ENCODE data around the gene AGL.
A peak's percentile ranks its signal among the peaks of the same experiment; 100 is the strongest.
"Not testable (repeated sequence)": the region's sequence is repeated elsewhere in the genome, so short reads cannot be mapped to it uniquely, and the experiment has no call there.

Gene AGL

DNA sequence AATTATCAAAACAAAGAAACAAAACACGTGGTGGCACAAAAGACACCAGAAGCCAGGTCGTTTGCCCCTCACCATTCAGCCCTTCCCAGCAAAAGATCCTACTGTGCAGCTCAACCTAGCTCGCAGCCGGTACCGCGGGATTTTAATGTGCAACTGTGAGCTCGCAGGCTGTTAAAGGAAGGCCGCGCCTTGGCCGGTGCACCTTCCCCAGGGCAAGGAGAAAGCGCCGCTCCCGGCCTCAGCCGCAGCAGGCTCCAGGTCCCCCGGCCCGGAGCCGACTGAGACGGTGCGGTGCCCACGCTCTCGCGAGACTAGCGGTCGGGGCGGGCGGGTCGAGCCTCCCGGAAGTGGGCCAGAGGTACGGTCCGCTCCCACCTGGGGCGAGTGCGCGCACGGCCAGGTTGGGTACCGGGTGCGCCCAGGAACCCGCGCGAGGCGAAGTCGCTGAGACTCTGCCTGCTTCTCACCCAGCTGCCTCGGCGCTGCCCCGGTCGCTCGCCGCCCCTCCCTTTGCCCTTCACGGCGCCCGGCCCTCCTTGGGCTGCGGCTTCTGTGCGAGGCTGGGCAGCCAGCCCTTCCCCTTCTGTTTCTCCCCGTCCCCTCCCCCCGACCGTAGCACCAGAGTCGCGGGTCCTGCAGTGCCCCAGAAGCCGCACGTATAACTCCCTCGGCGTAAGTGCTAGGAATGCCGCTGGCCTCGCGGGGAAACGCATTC is at the start of gene AGL:
TSS of gene AGL (plus strand) at position 618 of the 715 bp plus-strand sequence. CDS start 682 bp downstream, outside the sequence.
- peak; percentile 82 for DNase-seq

DNA sequence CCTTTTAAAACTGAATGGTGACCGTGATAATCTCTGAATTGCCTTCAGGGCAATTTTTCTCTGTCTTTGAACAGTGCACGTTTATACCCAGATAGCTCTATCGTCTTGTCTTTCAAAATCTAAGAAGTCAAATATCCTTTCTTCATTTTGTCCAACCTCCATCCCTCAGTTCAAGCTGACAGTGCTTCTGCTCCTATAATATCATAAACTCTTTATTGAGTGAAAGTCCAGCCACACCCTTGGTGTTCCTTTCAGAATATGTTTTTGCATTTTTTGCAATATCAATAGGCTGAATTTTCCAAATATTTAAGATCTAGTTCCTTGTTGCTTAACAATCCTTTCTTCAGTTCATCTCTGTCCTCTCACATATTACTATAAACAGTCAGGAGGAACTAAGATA is 48.6 kb upstream of the AGL start:
- DNase-seq, result no peak

DNA sequence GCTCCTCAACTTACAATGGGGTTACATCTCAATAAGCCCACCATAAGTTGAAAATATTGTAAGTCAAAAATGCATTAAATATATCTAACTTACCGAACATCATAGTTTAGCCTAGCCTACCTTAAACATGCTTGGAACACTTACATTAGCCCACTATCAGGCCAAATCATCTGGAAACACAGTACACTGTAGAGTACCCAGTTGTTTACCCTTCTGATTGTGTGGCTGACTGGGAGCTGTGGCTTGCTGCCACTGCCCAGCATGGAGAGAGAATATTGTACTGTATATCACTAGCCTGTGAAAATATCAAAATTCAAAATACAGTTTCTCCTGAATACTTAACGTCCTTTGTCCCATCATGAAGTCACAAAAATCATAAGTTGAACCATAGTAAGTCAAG is 43.3 kb upstream of the AGL start:
- no peak for DNase-seq

DNA sequence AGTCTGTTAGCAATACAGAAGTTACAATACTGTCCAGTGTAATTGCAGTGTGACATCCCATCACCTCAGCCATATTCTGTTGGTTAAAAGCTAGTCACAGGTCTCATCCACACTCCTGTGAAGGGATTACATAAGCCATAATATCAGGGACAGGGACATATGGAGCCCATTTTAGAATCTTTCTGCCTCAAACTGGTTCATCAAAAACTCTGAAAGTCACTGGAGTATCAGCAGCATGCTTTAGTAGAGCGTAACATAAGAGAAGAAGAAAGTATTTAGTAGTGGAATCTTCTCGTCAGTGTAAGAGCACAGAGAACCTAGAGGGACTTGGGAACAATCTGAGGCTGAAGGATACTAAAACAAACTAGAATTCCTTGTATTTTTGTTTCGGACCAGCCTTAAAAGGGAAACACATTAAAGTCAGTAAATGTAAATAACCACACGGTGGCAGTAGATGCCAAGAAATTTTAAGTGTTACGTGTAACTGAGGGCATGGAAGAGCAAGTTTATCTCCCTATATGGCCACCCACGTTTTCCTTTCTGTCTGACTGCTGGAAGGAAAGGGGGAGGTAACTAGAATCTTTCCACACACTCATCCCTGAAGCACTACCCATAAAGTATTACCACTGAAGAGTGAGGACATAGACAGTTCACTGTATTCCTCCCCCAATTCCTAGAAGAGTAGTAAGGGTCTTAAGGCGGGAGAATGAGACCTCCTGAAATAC is 41.6 kb upstream of the AGL start:
- DNase-seq, result peak; percentile 68

DNA sequence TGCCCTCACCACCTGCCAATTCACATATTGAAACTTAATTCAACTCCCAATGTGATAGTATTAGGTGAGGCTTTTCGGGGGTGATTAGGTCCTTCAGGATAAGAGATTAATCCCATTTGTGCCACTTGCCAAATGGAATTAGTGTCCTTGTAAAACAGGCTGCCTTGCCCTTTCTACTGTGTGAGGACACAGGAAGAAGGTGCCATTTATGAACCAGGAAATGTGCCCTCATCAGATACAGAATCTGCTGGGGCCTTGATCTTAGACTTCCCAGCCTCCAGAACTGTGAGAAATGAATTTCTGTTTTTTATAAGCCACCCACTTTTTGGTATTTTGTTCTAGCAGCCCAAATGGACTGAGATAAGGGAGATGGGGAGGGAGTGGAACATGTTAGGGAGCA is 39.1 kb upstream of the AGL start:
- DNase-seq, result no peak

DNA sequence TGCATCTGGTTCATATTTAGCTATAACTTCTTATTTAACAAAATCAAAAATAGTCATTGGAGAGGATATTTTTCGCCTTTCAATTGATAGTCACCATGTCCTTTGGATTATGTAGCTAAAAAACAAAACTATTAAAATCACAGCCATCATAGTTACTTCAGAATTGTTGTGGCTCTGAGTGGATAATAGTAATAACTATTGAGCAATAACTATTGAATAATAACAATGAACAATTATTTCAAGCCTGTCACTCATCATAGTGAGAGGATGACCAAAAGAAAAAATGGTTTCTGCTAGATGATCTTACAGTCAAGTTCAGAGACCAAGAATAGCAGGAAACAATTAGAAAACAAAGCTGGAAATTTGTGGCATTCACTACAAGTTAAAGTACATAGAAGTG is 38.4 kb upstream of the AGL start:
- DNase-seq, result no peak

DNA sequence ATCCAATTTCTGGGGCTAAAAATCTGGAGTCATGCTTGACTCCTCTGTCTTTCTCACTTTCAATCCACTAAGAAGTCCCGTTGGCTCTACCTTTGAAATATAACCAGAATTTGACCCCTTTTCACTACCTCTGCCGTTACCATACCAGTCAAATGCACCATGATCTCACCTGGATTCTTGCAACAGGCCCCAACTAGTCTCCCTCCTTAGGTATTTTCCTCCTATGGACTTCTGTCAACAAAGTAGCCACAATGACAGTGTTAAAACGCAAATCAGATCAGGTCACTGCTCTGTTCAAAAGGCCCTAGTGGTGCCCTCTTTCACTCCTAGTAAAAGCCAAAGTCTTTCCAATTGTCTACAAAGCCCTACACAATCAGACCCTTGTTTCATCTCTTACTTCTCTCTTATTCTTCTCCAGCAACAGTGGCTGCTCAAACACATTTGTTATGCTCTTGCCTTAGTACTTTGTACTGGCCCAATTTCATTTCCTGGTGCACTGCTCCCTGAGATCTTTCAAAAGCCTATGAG is 35.7 kb upstream of the AGL start:
- no peak for DNase-seq

DNA sequence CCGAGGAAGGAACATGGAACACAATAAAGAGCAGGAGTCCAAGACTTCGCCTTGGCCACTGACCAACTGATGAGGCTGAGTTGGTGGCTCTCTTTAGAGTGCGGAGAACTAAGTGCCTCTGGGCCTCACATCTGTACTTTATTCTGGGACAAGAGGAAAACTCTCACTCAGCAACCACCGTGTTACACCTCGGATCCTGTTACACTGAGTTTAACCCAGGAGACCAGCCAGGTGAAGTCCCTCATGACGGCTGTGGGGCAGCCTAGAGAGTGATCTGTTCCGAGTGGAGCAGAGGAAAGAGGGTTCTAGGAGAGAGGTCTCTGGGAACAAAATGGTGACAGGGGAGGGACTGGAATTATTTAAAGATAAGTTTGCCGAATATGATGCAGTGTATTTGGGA is 33.5 kb upstream of the AGL start:
- DNase-seq, result no peak

DNA sequence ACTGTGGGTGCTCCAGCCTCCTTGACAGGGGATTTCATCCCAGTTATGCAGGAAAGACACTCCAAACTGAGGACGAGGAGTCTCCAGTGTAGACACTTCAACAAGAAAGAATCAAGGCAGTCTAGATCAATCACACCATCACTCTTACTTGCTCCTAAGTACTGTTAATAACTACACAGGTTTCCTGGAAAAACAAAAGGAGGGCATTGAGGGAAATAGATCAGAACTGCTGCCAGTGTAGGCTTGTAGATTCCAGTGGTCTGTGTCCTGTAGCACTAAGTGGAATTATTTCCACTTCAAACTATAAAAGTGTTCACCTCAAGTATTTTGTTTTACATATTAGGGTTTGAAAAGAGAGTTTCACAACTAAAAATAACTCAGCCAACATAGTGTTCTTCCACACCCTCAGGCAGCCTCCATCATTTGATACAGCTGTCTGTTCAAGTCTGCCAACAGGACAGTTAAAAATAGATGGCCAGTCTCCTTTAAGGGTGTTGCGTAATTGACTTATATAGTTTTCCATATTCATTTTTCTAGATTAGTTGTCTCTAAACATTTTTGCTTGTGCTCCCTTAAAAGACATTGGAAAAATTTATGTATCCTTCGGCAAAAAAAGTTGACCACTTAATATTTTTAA is 32.0 kb upstream of the AGL start:
- DNase-seq, result no peak

DNA sequence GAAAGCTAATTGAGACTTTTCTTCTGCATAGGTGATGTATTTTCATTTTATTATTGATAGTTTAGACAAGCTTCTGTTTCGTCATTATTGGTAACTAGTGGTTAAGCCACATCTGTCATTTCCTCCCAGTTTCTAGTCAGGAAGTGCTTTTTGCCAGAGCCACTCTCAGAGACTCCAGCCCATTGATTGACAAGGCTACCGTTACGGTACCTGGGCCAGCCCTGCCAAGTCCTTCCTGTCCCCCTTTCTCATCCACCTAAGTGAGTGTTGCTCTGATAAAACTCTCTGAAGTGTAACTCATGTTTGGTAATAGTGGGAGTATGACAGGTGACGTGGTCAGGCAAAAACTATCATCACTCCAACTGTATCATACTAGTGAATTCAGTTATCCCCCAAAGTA is 29.6 kb upstream of the AGL start:
- DNase-seq, result no peak

DNA sequence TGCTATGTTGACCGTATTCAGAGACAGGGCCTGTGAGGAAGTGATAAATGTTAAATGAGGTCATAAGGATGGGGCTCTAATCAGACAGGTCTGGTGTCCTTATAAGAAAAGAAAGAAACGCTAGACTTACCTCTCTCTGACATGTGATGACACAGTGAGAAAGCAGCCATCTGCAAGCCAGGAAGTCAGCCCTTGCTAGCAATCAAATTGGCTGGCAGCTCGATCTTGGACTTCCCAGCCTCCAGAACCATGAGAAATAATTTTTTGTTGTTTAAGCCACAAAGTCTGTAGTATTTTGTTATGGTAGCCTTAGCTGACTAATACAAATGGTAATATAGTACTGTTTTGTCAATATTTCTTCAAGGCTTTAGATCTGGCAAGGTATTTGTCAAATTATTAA is 25.1 kb upstream of the AGL start:
- no peak for DNase-seq

DNA sequence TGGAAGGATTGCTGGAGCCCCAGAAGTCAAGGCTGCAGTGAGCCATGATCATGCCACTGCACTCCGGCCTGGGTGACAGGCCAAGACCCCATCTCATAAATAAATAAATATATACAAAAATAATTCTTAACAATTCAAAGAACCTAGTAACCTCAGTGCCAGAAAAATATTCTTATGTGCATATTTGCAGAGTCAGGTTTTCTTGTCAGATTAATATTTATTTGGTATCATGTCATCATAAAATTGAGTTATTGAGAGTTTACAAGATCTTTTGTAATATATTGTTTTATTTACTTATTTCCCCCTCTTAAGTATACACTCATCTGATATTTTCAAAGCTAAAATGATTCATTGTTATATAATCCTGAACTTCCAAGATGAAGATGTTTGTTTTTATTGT is 24.5 kb upstream of the AGL start:
- no peak for DNase-seq

DNA sequence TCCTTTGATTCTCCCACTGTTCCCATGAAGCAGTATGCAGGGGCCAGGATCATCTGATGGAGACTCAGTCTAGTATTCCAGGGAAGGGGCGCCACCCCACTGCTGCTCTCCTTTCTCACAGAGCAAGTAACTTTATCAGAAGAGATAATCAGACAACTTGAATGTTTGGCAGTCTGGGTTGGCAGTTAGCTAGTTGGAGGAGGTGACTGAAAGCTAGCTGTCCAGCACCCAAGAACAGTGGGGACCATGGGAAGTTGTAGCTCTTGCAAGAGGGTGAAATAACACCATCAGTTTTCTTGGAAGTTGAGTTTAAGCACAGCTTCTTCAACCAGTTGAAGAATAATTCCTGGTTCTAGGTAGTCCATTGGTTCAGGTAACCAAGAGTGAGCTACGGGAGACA is 22.2 kb upstream of the AGL start:
- DNase-seq, result no peak

DNA sequence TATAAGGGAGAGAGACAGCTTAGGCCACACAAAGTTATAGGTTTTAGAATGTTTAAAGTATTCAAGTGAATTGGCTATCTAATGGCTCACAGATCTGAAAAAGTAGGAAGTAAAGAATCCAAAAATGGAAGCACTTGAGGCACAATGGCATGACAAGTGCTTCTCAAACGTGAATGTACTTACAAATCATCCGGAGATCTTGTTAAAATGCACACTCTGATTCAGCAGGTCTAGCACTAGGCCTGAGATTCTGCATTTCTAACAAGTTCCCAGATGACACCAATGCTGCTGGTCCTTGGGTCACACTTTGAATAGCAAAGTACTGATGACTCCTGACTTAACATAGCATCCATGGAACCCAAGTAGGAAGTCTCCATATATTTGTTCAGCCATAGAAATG is 20.9 kb upstream of the AGL start:
- DNase-seq, result no peak

DNA sequence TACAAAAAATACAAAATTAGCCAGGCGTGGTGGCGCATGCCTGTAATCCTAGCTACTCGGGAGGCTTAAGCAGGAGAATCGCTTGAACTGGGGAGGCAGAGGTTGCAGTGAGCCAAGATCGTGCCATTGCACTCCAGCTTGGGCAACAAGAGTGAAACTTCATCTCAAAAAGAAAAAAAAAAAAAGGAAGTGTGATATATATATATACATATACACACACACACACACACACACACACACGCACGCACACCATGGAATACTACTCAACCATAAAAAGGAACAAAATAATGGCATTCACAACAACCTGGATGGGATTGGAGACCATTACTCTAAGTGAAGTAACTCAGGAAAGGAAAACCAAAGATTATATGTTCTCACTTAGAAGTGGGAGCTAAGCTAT is 16.2 kb upstream of the AGL start:
- DNase-seq, result not testable (repeated sequence)

DNA sequence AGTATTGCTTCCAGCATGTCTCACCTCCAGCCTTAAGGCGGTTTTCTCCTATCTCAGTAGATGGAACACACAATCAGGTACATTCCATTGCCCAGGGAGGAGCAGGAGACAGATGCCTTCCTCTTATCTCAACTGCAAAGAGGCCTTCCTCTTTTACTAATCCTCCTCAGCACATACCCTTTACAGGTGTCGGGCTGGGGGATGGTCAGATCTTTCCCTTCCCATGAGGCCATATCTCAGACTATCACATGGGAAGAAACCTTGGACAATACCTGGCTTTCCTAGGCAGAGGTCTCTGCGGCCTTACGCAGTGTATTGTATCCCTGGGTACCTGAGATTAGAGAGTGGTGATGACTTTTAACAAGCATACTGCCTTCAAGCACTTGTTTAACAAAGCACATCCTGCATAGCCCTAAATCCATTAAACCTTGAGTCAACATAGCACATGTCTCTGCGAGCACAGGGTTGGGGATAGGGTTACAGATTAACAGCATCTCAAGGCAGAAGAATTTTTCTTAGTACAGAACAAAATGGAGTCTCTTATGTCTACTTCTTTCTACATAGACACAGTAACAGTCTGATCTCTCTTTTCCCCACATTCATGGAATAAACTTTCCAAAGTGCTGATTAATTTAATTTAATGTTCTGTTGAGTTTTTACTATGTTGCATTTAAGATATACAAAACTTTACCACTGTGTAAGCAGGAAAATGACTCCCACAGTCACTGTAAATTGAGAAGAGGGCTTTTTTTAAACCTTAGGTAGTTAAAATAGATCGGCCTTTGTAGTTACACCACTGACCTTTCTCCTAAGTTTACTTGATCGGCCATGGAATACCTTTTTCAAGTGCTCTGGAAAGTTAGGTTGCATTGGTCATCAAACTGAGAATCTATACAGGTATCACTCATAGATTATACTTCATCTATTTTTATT is 13.7 kb upstream of the AGL start:
- DNase-seq, result not testable (repeated sequence)

DNA sequence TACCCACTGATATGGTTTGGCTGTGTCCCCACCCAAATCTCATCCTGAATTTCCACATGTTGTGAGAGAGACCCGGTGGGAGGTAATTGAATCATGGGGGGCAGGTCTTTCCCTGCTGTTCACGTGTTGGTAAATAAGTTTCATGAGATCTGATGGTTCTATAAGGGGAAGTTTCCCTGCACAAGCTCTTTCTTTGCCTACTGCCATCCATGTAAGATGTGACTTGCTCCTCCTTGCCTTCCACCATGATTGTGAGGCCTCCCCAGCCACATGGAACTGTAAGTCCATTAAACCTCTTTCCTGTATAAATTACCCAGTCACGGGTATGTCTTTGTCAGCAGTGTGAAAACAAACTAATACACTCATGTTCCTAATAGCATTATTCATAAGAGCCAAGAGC is 9.8 kb upstream of the AGL start:
- not testable (repeated sequence) for DNase-seq

DNA sequence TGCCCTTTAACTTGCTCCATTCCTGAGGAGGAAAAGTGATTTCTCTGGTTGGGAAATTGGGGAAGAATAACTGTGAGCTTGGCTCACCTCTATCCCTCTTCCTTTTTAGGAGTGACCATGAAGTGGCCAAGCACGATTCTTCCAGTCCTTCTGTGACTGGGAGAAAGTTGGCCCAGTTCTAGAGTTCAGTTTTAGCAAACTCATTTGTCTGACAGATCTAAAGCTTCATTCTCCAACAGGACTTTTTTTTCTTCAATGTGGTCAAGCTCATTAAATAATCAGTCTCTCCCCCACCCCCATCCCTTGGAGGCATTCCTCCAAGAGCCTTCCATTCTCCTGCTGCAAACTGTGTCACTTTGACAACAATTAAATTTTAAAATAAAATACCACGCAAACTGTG is 6.4 kb upstream of the AGL start:
- DNase-seq, result no peak

DNA sequence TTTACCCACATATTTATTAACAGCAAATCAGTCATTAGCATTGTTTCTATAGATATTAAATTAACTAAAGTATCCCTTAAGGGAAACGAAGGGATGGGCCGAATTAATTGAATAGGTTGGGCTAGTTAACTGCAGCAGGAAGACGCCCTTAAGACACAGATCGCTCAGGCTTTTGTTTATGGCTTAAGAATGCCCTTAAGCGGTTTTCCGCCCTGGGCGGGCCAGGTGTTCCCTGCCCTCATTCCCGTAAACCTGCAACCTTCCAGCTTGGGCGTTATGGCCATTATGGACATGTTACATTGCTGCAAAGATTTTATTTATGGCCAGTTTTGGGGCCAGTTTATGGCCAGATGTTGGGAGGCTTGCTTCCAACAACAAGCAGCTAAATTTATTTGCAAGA is 5.0 kb upstream of the AGL start:
- not testable (repeated sequence) for DNase-seq

DNA sequence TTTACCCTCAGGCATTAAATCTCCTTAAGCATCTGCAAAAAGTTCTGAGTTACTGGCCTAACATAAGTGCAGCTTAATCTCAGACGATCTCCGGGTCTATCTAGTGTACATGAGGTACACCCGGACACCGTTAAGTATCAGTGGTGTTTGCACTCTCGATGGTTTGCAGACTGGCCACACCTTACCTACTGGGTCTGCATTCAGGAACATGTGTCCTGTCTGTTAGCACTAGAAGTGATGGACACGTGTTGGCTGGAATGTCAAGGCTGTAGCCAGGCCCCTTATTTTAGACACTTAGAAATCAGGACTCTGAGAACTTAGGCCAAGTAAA is 783 bp upstream of the AGL start:
- no peak for DNase-seq

DNA sequence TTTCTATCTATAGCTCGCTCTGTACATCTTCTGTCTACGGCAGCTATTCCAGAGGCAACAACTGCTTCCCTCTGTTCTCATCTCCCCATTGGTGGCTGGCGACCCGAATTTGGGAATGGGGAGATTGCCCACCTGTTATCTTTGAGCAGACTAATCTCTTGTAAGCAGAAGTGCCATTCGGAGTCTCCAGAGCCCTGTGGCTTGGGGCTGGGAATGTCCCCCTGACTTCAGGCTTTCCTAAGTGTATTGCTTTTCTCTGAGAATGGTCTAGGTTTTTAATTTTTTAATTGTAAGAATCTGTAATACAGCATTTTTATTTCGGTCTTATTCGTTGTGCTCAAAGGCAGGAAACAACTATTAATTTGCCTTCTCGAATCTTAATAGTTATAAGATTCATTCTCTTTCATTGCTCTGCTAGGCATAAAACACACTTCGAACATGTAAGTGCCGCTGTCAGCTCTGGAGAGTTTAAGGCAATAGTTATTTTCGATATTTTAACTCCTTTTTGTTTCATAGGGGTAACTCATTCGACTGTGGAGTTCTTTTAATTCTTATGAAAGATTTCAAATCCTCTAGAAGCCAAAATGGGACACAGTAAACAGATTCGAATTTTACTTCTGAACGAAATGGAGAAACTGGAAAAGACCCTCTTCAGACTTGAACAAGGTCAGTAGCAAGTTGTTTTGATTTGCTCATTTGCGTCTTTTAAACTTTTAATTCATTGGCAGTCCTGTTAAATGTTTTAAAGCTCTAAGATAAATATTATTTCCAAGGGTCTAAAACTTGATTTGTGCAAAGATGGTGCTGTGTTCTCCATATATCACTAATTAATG is 514 bp downstream of the AGL start:
- no peak for DNase-seq

DNA sequence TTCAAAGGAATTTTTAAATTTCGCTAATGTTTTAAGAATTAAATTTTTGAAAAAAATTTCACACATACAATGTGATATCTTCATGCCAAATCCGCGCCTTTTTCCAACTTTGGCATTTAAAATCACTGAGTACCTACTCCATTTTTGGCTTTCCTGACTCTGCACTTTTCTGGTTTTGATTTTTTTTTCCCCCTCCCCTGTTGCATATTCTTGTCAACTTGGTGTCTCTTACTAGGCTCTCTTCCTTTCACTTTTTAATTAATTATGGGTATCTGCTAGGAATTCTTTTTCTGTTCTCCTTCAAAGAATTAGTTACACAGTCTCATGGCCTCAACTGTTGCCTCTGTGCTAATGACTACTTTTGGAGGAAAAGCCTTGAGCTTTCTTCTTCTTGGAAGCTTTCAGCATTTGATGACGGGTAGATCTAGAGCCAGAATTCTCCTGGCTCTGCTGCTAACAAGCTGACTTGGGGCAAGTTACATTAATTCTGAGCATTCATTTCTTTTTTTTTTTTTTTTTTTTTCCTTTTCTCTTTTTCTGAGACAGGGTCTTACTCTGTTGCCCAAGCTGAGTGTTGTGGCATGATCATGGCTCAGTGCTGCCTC is 1.8 kb downstream of the AGL start:
- DNase-seq, result no peak

All from COR-L47 (cell line).